HK-2 (cell line): Measurements from ENCODE around the gene SLC25A34.

ENCODE experiments used
- DNase-seq: peaks from one replicate; pipeline ENCODE4 v3.0.0-alpha.2; 2018; ENCODE audit not compliant: unreplicated experiment

The SLC25A34 gene

GRCh38 chr1:15751717-15752116, 15.7 kb downstream of the SLC25A34 start:
- no peak for DNase-seq

DNA sequence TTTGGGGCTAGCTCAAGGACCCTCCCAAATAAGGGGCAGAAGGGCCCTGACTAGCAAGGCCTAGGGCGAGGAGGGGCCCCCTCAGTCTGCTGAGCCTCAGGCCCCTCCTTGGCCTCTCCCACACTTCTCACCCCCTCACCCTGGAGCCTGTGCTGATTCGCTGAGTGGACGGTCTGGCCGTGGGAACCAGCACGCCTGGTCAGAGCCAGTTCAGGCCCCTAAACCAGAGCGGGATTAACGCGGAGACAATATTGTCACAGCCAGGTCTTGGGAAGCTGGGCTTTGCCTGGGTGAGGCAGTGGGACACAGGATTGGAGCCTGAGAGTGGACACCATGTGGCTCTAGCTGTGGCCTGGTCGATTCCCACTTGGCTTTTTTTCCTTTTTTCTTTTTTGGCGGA, 17.7 kb downstream of the SLC25A34 start:
- no peak for DNase-seq

- DNase-seq, result no peak
Measured at GRCh38 chr1:15755021-15755645, 19.1 kb downstream of the SLC25A34 start.

DNA sequence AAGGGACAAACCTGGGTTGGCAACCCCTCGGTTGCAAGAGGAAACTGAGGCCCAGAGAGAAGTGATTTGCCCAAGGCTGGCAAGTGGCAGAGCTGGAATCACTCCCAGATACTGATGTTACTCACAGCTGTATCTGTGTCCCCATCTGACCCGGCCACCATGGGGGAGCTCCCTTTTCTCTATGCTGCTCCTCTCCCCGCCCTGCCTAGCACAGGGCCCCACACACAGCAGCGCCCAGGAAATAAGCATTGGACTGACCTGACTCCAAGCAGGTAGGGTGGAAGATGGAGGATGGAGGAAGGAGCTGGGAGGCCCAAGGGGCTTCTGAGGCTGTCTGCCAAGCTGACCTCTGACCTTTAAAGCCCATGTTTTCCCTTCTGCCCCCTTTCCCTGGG, 19.6 kb downstream of the SLC25A34 start:
- no peak for DNase-seq

GRCh38 chr1:15756143-15757015, 20.3 kb downstream of the SLC25A34 start:
- DNase-seq, result no peak

DNA sequence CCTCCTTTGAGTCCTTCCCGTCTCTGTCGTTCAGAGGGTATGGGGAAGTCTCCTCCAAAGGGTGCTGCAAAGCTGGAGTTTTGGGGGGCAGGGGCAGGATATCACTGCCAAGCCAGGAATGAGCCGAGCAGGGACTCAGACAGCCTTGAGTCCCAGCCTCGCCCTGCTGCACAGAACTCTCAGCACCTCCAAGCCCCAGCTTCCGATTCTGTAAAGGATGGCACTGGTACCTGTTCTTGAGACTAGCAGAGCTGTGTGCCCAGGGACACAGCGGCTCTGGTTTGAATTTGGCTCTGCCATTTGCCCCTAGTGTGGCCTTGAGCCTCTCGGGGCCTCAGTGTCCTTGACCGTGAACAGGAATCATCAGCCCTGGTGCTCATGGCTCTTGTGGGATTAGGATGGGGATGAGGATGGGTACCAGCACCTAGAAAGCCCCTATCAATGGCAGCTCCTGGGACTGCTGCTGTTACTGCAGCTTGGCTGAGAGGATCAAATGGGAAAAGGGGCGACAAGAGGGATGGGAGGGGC, 21.0 kb downstream of the SLC25A34 start:
- no peak for DNase-seq

GRCh38 chr1:15757575-15758342, 21.7 kb downstream of the SLC25A34 start:
- no peak for DNase-seq

- DNase-seq, result no peak
Measured at GRCh38 chr1:15758343-15758931, 22.4 kb downstream of the SLC25A34 start, which contains the start of gene FBLIM1. FBLIM1 (plus strand) TSS chr1:15758795; CDS start chr1:15764984, 6,189 bp downstream.

- no peak for DNase-seq
Measured at GRCh38 chr1:15758953-15759661, 23.0 kb downstream of the SLC25A34 start.

GRCh38 chr1:15760520-15761211, 24.6 kb downstream of the SLC25A34 start:
- DNase-seq, result peak; percentile 33

GRCh38 chr1:15761366-15762128, 25.5 kb downstream of the SLC25A34 start:
- DNase-seq, result no peak

DNA sequence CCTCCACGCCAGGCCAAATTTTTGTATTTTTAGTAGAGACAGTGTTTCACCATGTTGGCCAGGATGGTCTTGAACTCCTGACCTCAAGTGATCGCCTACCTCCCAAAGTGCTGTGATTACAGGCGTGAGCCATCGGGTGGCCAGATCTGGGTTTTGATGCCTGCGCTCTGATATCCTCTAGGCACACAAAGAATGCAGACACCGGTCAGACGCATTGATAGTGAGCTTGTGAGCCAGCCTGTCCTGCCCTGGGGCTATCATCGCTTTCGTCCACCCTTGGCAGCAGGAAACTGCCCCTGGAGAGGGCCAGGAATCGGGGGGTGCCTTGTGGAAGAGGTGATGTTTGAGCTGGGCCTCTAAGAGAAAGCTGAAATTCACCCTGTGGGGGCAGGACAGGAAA, 26.5 kb downstream of the SLC25A34 start:
- no peak for DNase-seq

- no peak for DNase-seq
Measured at GRCh38 chr1:15764269-15764764, 28.3 kb downstream of the SLC25A34 start.

DNA sequence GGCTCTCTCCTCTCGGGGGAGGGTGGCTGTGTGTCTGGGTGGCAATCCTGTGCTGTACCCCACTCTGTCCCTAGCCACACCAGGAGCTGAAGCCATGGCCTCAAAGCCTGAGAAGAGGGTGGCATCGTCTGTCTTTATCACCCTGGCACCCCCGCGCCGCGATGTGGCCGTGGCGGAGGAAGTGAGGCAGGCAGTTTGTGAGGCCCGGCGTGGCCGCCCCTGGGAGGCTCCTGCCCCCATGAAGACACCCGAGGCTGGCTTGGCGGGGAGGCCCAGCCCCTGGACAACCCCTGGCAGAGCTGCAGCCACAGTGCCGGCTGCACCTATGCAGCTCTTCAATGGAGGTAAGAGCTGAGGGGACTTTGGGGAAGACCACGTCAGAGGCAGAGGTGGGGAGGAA, 28.8 kb downstream of the SLC25A34 start:
- DNase-seq, result no peak

- DNase-seq, result peak; percentile 63
Measured at GRCh38 chr1:15765495-15766194, 29.6 kb downstream of the SLC25A34 start.

GRCh38 chr1:15767941-15768340, 31.9 kb downstream of the SLC25A34 start:
- no peak for DNase-seq

DNA sequence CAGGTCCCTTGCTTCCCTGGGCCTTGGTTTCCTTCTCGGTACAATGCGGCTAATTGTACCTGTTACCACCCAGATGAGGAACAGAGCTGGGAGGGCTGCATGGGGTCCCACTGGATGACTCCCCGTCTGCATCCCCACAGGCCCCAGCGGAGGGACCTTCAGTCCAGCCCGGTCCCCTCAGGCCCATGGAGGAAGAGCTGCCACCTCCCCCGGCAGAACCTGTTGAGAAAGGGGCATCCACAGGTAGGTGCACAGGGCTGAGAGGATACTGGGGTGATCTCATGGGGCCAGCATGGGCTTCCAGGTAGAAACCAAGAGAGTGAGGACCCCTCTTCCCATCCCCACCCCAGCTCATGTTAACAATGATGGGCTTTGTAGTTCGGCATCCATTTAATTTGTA, 32.3 kb downstream of the SLC25A34 start:
- no peak for DNase-seq

GRCh38 chr1:15770313-15770962, 34.4 kb downstream of the SLC25A34 start:
- no peak for DNase-seq
